ENCODE data around the gene ZG16B. TPM values are rescaled to one million over a fixed set of nuclear protein-coding genes. Genes with fewer than 3 reads are reported as not detected.

ZG16B gene
- total and polyA plus RNA-seq, 10 donors = 0.73 to 3.8 (median 1.5) TPM; not detected in 1

GRCh38 chr16:2799205-2799858 is 30.8 kb upstream of the ZG16B start:
- no peaks in the 10 kb centered on the region for H3K36me3 ChIP-seq
- no peak overlapping the region for H3K4me3 ChIP-seq
- H3K9me3 ChIP-seq = peaks cover 0 to 17% (median 11%) of the 10 kb centered on the region in 8 donors
- peaks cover 0 to 41% (median 7%) of the 10 kb centered on the region in 7 donors for H3K27me3 ChIP-seq (replicated peaks in 1 of 7)
- H3K4me1 ChIP-seq = peaks cover 0 to 5% (median 0%) of the 10 kb centered on the region in 6 donors
- peak; percentile 45 for DNase-seq
- intact Hi-C loops (cut with DNase I; ENCODE audit: low total_unique reads) = no loop called here
- TF ChIP-seq POLR2A (IDR thresholded peaks at IDR 0.05) (no peak), POLR2AphosphoS5 (IDR thresholded peaks at IDR 0.05) (no peak)
- TF ChIP-seq, protein P1, sequence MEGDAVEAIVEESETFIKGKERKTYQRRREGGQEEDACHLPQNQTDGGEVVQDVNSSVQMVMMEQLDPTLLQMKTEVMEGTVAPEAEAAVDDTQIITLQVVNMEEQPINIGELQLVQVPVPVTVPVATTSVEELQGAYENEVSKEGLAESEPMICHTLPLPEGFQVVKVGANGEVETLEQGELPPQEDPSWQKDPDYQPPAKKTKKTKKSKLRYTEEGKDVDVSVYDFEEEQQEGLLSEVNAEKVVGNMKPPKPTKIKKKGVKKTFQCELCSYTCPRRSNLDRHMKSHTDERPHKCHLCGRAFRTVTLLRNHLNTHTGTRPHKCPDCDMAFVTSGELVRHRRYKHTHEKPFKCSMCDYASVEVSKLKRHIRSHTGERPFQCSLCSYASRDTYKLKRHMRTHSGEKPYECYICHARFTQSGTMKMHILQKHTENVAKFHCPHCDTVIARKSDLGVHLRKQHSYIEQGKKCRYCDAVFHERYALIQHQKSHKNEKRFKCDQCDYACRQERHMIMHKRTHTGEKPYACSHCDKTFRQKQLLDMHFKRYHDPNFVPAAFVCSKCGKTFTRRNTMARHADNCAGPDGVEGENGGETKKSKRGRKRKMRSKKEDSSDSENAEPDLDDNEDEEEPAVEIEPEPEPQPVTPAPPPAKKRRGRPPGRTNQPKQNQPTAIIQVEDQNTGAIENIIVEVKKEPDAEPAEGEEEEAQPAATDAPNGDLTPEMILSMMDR (IDR thresholded peaks at IDR 0.05 in 8 of 11, conservative IDR thresholded peaks at IDR 0.05 in 3 of 11) = no peak
- WGBS, 5 donors = 83 to 96% (median 89%) methylated on average over 19 to 21 of the region's 21 CpGs
- no peak overlapping the region for H3K27ac ChIP-seq

DNA sequence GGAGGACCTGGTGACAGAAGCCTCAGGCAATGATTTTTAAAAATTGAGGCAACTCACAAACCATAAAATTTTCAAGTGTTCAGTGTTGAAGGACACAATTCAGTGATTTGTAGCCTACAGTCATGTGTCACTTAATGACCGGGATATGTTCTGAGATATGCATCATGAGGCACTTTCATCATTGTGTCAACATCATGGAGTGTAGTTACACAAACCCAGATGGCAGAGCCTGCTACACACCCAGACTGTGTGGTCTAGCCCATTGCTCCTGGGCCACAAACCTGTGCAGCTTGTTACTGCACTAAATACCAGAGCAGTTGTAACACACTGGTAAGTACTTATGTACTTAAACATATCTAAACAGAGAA is 30.3 kb upstream of the ZG16B start:
- Histone ChIP-seq H3K36me3 (no peaks in the 10 kb centered on the region), H3K9me3 (peaks cover 0 to 22% (median 15%) of the 10 kb centered on the region in 8 donors), H3K4me3 (no peak overlapping the region), H3K27me3 (replicated peaks in 1 of 7) (peaks cover 0 to 46% (median 9%) of the 10 kb centered on the region in 7 donors), H3K4me1 (peaks cover 0 to under 1% (median 0%) of the 10 kb centered on the region in 6 donors), H3K27ac (no peak overlapping the region)
- DNase-seq = peak; percentile 11
- no peak for TF ChIP-seq POLR2AphosphoS5 (IDR thresholded peaks at IDR 0.05)
- TF ChIP-seq POLR2A (IDR thresholded peaks at IDR 0.05) = no peak
- TF ChIP-seq, protein P1 (IDR thresholded peaks at IDR 0.05 in 8 of 11, conservative IDR thresholded peaks at IDR 0.05 in 3 of 11) = no peak
- 63 to 87% (median 72%) methylated on average over 1 of the region's 1 CpG for WGBS, 5 donors
- intact Hi-C loops (cut with DNase I; ENCODE audit: low total_unique reads) = no loop called here

DNA sequence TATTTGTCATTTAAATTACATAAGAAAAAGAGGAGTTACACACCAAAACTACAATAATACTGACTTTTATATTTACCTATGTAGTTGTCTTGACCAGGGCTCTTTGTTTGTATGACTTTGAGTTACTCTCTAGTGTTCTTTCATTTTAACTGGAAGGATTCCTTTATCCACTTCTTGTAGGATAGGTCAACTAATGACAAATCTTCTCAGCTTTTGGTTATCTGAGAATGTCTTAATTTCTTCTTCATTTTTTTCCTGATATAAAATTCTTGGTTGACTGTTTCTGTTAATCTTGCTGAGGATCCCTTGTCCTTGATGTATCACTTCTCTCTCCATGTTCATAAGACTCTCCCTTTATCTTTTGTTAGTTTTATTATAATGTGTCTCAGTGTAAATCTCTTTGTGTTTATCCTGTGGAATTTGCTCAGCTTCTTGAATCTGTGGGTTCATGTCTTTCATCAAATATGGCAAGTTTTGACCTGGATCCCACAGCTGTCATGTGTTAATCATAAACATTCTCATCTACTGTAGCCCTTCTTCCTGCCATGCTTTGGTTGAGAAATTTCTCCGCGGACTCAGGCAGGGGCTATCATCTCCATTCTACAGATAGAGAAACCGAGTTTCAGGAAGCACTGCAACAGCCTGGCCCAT is 26.4 kb upstream of the ZG16B start:
- 73 to 85% (median 80%) methylated on average over 3 of the region's 3 CpGs for WGBS, 5 donors
- no peaks in the 10 kb centered on the region for H3K4me1 ChIP-seq
- no peak for DNase-seq
- no peak overlapping the region for H3K27ac ChIP-seq
- H3K4me3 ChIP-seq = no peak overlapping the region
- intact Hi-C loops (cut with DNase I; ENCODE audit: low total_unique reads) = no loop called here
- H3K36me3 ChIP-seq = no peaks in the 10 kb centered on the region
- H3K9me3 ChIP-seq = peaks cover 0 to 24% (median 15%) of the 10 kb centered on the region in 8 donors
- no peak for TF ChIP-seq POLR2A (IDR thresholded peaks at IDR 0.05)
- TF ChIP-seq POLR2AphosphoS5 (IDR thresholded peaks at IDR 0.05) = no peak
- TF ChIP-seq, protein P1 (IDR thresholded peaks at IDR 0.05 in 8 of 11, conservative IDR thresholded peaks at IDR 0.05 in 3 of 11) = no peak
- H3K27me3 ChIP-seq (replicated peaks in 1 of 7) = peaks cover 0 to 32% (median 6%) of the 10 kb centered on the region in 7 donors

DNA sequence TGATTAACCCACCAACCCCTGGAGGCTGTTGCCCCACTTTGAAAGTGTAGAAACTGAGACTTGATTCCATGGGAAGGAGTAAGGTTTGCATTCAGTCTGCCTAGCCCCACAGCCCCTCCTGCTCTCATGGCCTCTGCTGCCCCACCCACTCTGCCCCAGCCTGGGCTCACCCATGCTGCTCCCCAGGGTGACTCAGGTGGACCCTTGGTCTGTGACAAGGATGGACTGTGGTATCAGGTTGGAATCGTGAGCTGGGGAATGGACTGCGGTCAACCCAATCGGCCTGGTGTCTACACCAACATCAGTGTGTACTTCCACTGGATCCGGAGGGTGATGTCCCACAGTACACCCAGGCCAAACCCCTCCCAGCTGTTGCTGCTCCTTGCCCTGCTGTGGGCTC is 25.4 kb upstream of the ZG16B start:
- WGBS, 5 donors = 79 to 100% (median 95%) methylated on average over 1 to 4 of the region's 4 CpGs
- no peak for TF ChIP-seq POLR2A (IDR thresholded peaks at IDR 0.05)
- TF ChIP-seq, protein P1 (IDR thresholded peaks at IDR 0.05 in 8 of 11, conservative IDR thresholded peaks at IDR 0.05 in 3 of 11) = no peak
- TF ChIP-seq POLR2AphosphoS5 (IDR thresholded peaks at IDR 0.05) = no peak
- Histone ChIP-seq H3K4me3 (no peak overlapping the region), H3K4me1 (no peaks in the 10 kb centered on the region), H3K27ac (no peak overlapping the region), H3K27me3 (replicated peaks in 1 of 7) (peaks cover 0 to 22% (median 0%) of the 10 kb centered on the region in 7 donors), H3K9me3 (peaks cover 0 to 24% (median 15%) of the 10 kb centered on the region in 8 donors), H3K36me3 (no peaks in the 10 kb centered on the region)
- intact Hi-C loops (cut with DNase I; ENCODE audit: low total_unique reads) = no loop called here
- DNase-seq = peak; percentile 52

Measured in spleen (tissue), 11 donors.